ENCODE results near the gene B3GLCT. TPM values are rescaled to one million over a fixed set of nuclear protein-coding genes. Genes with fewer than 3 reads are reported as not detected.

B3GLCT gene
- total RNA-seq, 3 donors from 2014 or later (not counting 1 experiment from before 2014, with no cell fraction given): 6.0 to 8.1 (median 6.2) TPM

GRCh38 chr13:31346891-31347290, 147.1 kb downstream of the B3GLCT start:
- no peaks in the 10 kb centered on the region for H3K4me1 Mint-ChIP-seq
- TF ChIP-seq CTCF (IDR thresholded peaks at IDR 0.05): no peak
- no peaks in the 10 kb centered on the region for H3K4me1 ChIP-seq (ENCODE audit: control insufficient read depth, insufficient read depth, low read length)
- no peak overlapping the region for H3K27ac Mint-ChIP-seq
- intact Hi-C loops (cut with micrococcal nuclease): no loop called here
- H3K4me3 ChIP-seq (ENCODE audit: low read length): no peak overlapping the region
- H3K36me3 Mint-ChIP-seq: no peaks in the 10 kb centered on the region
- no peaks in the 10 kb centered on the region for H3K36me3 ChIP-seq (ENCODE audit: control insufficient read depth, insufficient read depth, low read length)
- no peak overlapping the region for H3K4me3 Mint-ChIP-seq
- no peak overlapping the region for H3K27ac ChIP-seq (ENCODE audit: low read length)
- no peaks in the 10 kb centered on the region for H3K9me3 ChIP-seq (ENCODE audit: control insufficient read depth, insufficient read depth, low read length)
- H3K9me3 Mint-ChIP-seq: no peaks in the 10 kb centered on the region
- ATAC-seq: no peak
- H3K27me3 Mint-ChIP-seq (ENCODE audit: low read depth in 2 of 2): peaks cover 14 to 24% of the 10 kb centered on the region in 2 donors
- H3K27me3 ChIP-seq (ENCODE audit: control insufficient read depth, insufficient read depth, low read length): no peaks in the 10 kb centered on the region
- 87% methylated on average over 2 of the region's 2 CpGs for WGBS (ENCODE audit: insufficient coverage)
- no peak for DNase-seq

GRCh38 chr13:31349156-31349555, 149.4 kb downstream of the B3GLCT start:
- Histone ChIP-seq H3K9me3 (ENCODE audit: control insufficient read depth, insufficient read depth, low read length) (no peaks in the 10 kb centered on the region), H3K27me3 (ENCODE audit: control insufficient read depth, insufficient read depth, low read length) (no peaks in the 10 kb centered on the region), H3K27ac (ENCODE audit: low read length) (no peak overlapping the region), H3K36me3 (ENCODE audit: control insufficient read depth, insufficient read depth, low read length) (no peaks in the 10 kb centered on the region), H3K4me3 (ENCODE audit: low read length) (no peak overlapping the region), H3K4me1 (ENCODE audit: control insufficient read depth, insufficient read depth, low read length) (no peaks in the 10 kb centered on the region)
- Mint-ChIP-seq H3K36me3 (no peaks in the 10 kb centered on the region), H3K27me3 (ENCODE audit: low read depth in 2 of 2) (peaks cover 14 to 32% of the 10 kb centered on the region in 2 donors), H3K9me3 (no peaks in the 10 kb centered on the region), H3K4me1 (no peaks in the 10 kb centered on the region), H3K4me3 (no peak overlapping the region), H3K27ac (no peak overlapping the region)
- no peak for ATAC-seq
- WGBS (ENCODE audit: insufficient coverage): 95% methylated on average over 4 of the region's 4 CpGs
- DNase-seq: no peak
- no peak for TF ChIP-seq CTCF (IDR thresholded peaks at IDR 0.05)
- intact Hi-C loops (cut with micrococcal nuclease): no loop called here

DNA sequence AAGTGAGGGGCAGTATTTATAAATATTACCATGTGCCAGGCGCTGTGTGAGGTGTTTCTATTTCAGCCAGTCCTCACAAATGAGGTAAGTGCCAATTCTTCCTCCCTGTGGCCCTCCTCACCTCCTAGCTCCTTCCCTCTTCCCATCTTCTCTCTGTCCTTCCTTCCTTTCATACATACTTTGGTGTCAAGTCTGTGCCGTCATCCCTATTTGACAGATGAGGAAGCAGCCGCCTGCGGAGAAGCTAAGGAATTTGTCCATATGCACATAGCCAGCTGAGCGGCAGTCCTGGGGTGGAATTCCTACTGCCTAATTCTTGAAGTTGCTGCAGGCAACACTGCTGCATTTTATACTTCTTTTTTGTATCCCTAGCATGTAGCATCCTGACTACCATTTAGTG, 150.8 kb downstream of the B3GLCT start:
- no peak overlapping the region for H3K27ac Mint-ChIP-seq
- peaks cover 6% of the 10 kb centered on the region for H3K9me3 ChIP-seq (ENCODE audit: control insufficient read depth, insufficient read depth, low read length)
- intact Hi-C loops (cut with micrococcal nuclease): no loop called here
- H3K4me1 ChIP-seq (ENCODE audit: control insufficient read depth, insufficient read depth, low read length): no peaks in the 10 kb centered on the region
- no peak overlapping the region for H3K27ac ChIP-seq (ENCODE audit: low read length)
- 73% methylated on average over 5 of the region's 5 CpGs for WGBS (ENCODE audit: insufficient coverage)
- H3K4me1 Mint-ChIP-seq: no peaks in the 10 kb centered on the region
- peaks cover 4 to 5% of the 10 kb centered on the region in 2 donors for H3K9me3 Mint-ChIP-seq
- H3K4me3 ChIP-seq (ENCODE audit: low read length): no peak overlapping the region
- H3K27me3 Mint-ChIP-seq (ENCODE audit: low read depth in 2 of 2): peaks cover 20 to 38% of the 10 kb centered on the region in 2 donors
- no peak overlapping the region for H3K4me3 Mint-ChIP-seq
- no peaks in the 10 kb centered on the region for H3K36me3 ChIP-seq (ENCODE audit: control insufficient read depth, insufficient read depth, low read length)
- DNase-seq (no peak), ATAC-seq (no peak)
- TF ChIP-seq CTCF (IDR thresholded peaks at IDR 0.05): no peak
- H3K36me3 Mint-ChIP-seq: no peaks in the 10 kb centered on the region
- H3K27me3 ChIP-seq (ENCODE audit: control insufficient read depth, insufficient read depth, low read length): no peaks in the 10 kb centered on the region

DNA sequence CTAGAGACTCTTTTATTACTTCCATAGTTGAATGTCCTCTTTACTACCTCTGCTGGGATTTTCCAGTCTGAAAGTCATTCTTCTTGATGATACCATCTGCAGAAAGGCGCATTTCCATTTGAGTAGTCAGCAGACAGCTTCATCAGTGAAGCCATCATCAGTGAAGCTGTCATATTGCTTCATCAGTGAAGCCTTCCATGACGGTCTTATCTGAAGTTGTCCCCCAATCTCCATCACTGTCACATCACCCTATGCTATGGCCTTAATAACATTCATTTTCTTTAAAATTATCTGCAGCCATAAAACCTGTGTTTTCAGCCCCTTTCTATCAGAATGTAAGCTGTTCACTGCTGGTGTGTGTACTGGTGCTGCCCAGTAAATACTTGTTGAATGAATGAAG, 151.6 kb downstream of the B3GLCT start:
- Mint-ChIP-seq H3K27ac (no peak overlapping the region), H3K36me3 (no peaks in the 10 kb centered on the region), H3K4me1 (no peaks in the 10 kb centered on the region), H3K4me3 (no peak overlapping the region), H3K9me3 (peaks cover 4 to 5% of the 10 kb centered on the region in 2 donors), H3K27me3 (ENCODE audit: low read depth in 2 of 2) (peaks cover 20 to 38% of the 10 kb centered on the region in 2 donors)
- Histone ChIP-seq H3K27me3 (ENCODE audit: control insufficient read depth, insufficient read depth, low read length) (no peaks in the 10 kb centered on the region), H3K4me1 (ENCODE audit: control insufficient read depth, insufficient read depth, low read length) (no peaks in the 10 kb centered on the region), H3K4me3 (ENCODE audit: low read length) (no peak overlapping the region), H3K36me3 (ENCODE audit: control insufficient read depth, insufficient read depth, low read length) (no peaks in the 10 kb centered on the region), H3K9me3 (ENCODE audit: control insufficient read depth, insufficient read depth, low read length) (peaks cover 6% of the 10 kb centered on the region), H3K27ac (ENCODE audit: low read length) (no peak overlapping the region)
- TF ChIP-seq CTCF (IDR thresholded peaks at IDR 0.05): no peak
- DNase-seq (no peak), ATAC-seq (no peak)
- intact Hi-C loops (cut with micrococcal nuclease): no loop called here
- 84% methylated on average over 2 of the region's 2 CpGs for WGBS (ENCODE audit: insufficient coverage)
